ELR (cell line): Measurements from ENCODE around the gene CRISP2.
A peak's percentile ranks its signal among the peaks of the same experiment; 100 is the strongest.
"Not testable (repeated sequence)": the region's sequence is repeated elsewhere in the genome, so short reads cannot be mapped to it uniquely, and the experiment has no call there.

Experiments
- DNase-seq: peaks from one replicate; pipeline ENCODE4 v3.0.0-alpha.2; 2015; ENCODE audit warnings: low read depth

Gene CRISP2

GRCh38 chr6:49713346-49713745 lies at the start of gene CRISP2:
Gene CRISP2, minus strand, starts transcription at chr6:49713543. Its CDS starts 4,347 bp downstream, at chr6:49709196.
- DNase-seq = no peak

GRCh38 chr6:49744259-49744658 lies 30.9 kb upstream of the CRISP2 start, which contains the start of gene CRISP3:
Gene CRISP3, minus strand, starts transcription at chr6:49744388. Its CDS starts 21 bp downstream, at chr6:49744367.
- no peak for DNase-seq

GRCh38 chr6:49743429-49743828 lies 30.1 kb upstream of the CRISP2 start:
- DNase-seq = no peak

- DNase-seq = no peak
Measured at GRCh38 chr6:49739423-49739822, 26.1 kb upstream of the CRISP2 start.

- no peak for DNase-seq
Measured at GRCh38 chr6:49736017-49736508, 22.7 kb upstream of the CRISP2 start.

- DNase-seq = no peak
Measured at GRCh38 chr6:49733680-49734079, 20.3 kb upstream of the CRISP2 start.

GRCh38 chr6:49732781-49733180 lies 19.4 kb upstream of the CRISP2 start:
- DNase-seq = no peak

- DNase-seq = no peak
Measured at GRCh38 chr6:49730251-49730650, 16.9 kb upstream of the CRISP2 start.

- DNase-seq = not testable (repeated sequence)
Measured at GRCh38 chr6:49723917-49724316, 10.6 kb upstream of the CRISP2 start.

GRCh38 chr6:49721297-49721696 lies 8.0 kb upstream of the CRISP2 start:
- DNase-seq = no peak

- no peak for DNase-seq
Measured at GRCh38 chr6:49720372-49720771, 7.0 kb upstream of the CRISP2 start.

GRCh38 chr6:49698478-49698877 lies 14.9 kb downstream of the CRISP2 start:
- no peak for DNase-seq

GRCh38 chr6:49693512-49693911 lies 19.8 kb downstream of the CRISP2 start:
- no peak for DNase-seq

GRCh38 chr6:49692534-49692933 lies 20.8 kb downstream of the CRISP2 start:
- no peak for DNase-seq

- DNase-seq = peak; percentile 68
Measured at GRCh38 chr6:49676671-49677281, 36.6 kb downstream of the CRISP2 start.

GRCh38 chr6:49675816-49676215 lies 37.5 kb downstream of the CRISP2 start:
- DNase-seq = no peak

- no peak for DNase-seq
Measured at GRCh38 chr6:49668083-49668511, 45.2 kb downstream of the CRISP2 start.

- peak; percentile 2 for DNase-seq
Measured at GRCh38 chr6:49666930-49667757, 46.2 kb downstream of the CRISP2 start.

GRCh38 chr6:49666480-49666879 lies 46.9 kb downstream of the CRISP2 start:
- no peak for DNase-seq

GRCh38 chr6:49664817-49665216 lies 48.5 kb downstream of the CRISP2 start:
- no peak for DNase-seq

GRCh38 chr6:49664054-49664453 lies 49.3 kb downstream of the CRISP2 start:
- not testable (repeated sequence) for DNase-seq

GRCh38 chr6:49662892-49663261 lies 50.5 kb downstream of the CRISP2 start:
- no peak for DNase-seq

GRCh38 chr6:49662231-49662891 lies 51.0 kb downstream of the CRISP2 start:
- DNase-seq = no peak
